GM12878 (cell line): ENCODE data around the gene MSL2. TPM values are rescaled to one million over a fixed set of nuclear protein-coding genes. Genes with fewer than 3 reads are reported as not detected.
A peak's percentile ranks its signal among the peaks of the same experiment; 100 is the strongest.

Experiments used
- ATAC-seq: fragments of 200-7000 bp; cut with Tn5 transposase; 3 replicates; pipeline ENCODE4 v1.9.1; 2020; ENCODE audit warnings: mild to moderate bottlenecking, moderate library complexity
- BruUV-seq: library from RNA; stranded (reverse); fragments of 400-500 nt; replicated peaks from 2 replicates; lab custom pipeline; 2021; lab: Mats Ljungman, UMichigan
- CTCF ChIA-PET: fragments of 300-600 bp; sonication (Branson Sonifier 250); formaldehyde crosslinking; extraction: SDS; loops from one replicate; lab custom pipeline; 2021; ENCODE audit warnings: inconsistent platforms; lab: Yijun Ruan, JAX
- POLR2A ChIA-PET: fragments of 350-600 bp; formaldehyde crosslinking; extraction: SDS; loops from one replicate; lab custom pipeline; 2021; ENCODE audit warnings: inconsistent platforms; lab: Charles Lee
- RAD21 ChIA-PET: fragments of 300-600 bp; sonication (Branson Sonifier 250); formaldehyde crosslinking; loops from one replicate; lab custom pipeline; 2023; ENCODE audit warnings: antibody characterized with exemption; ENCODE audit not compliant: unreplicated experiment; lab: Charles Lee
- SMC1A ChIA-PET: fragments of 300-600 bp; sonication (Branson Sonifier 250); formaldehyde crosslinking; loops from one replicate; lab custom pipeline; 2023; ENCODE audit not compliant: unreplicated experiment, uncharacterized antibody; lab: Charles Lee
- DNase-seq: peaks from one replicate; pipeline ENCODE4 v3.0.0-alpha.2; 2011; ENCODE audit warnings: low read depth, low spot score
- FAIRE-seq: peaks from 3 replicates; lab custom pipeline; 2011; peaks lifted over from hg19 to GRCh38; lab: Jason Lieb, UNC
- H2AFZ ChIP-seq: 2 replicates; pipeline ENCODE4 v1.6.0; 2011; ENCODE audit warnings: low read depth, low read length, control low read depth; ENCODE audit not compliant: control insufficient read depth
- H3K27ac ChIP-seq: 2 replicates; pipeline ENCODE4 v1.5.1; 2011; ENCODE audit warnings: control low read depth; ENCODE audit not compliant: control insufficient read depth, insufficient read depth
- H3K27me3 ChIP-seq, 2 experiments: replicated peaks in 1 of 2; 2 replicates each; pipeline versions ENCODE4 v1.6.0 to v1.6.1; 2011; ENCODE audit warnings: low read length in 1 of 2; ENCODE audit not compliant: control insufficient read depth in 2 of 2, insufficient read depth in 2 of 2
- H3K36me3 ChIP-seq, 2 experiments: 2 replicates each; pipeline ENCODE4 v1.5.1; 2011; ENCODE audit warnings: low read length in 1 of 2; ENCODE audit not compliant: control insufficient read depth in 2 of 2, insufficient read depth in 2 of 2
- H3K4me1 ChIP-seq: 2 replicates; pipeline ENCODE4 v1.6.1; 2011; ENCODE audit warnings: mild to moderate bottlenecking, low read length, moderate library complexity, mixed read lengths; ENCODE audit not compliant: control insufficient read depth, insufficient read depth
- H3K4me2 ChIP-seq: 2 replicates; pipeline ENCODE4 v1.6.0; 2011; ENCODE audit warnings: control low read depth; ENCODE audit not compliant: control insufficient read depth, insufficient read depth
- H3K4me3 ChIP-seq: fragments of 200-600 bp; sonication (generic); 2 replicates; pipeline ENCODE4 v1.5.1; 2016
- H3K79me2 ChIP-seq: 2 replicates; pipeline ENCODE4 v1.6.0; 2011; ENCODE audit warnings: low read length; ENCODE audit not compliant: control insufficient read depth, insufficient read depth
- H3K9ac ChIP-seq: 2 replicates; pipeline ENCODE4 v1.8.0; 2011; ENCODE audit warnings: low read length, control low read depth, mixed read lengths; ENCODE audit not compliant: control insufficient read depth, insufficient read depth
- H3K9me3 ChIP-seq: replicated peaks from 3 replicates; pipeline ENCODE4 v1.5.1; 2011; ENCODE audit warnings: mild to moderate bottlenecking, low read length; ENCODE audit not compliant: control insufficient read depth, insufficient read depth
- H4K20me1 ChIP-seq: 2 replicates; pipeline ENCODE4 v1.6.0; 2011; ENCODE audit not compliant: control insufficient read depth, insufficient read depth
- CHD2 ChIP-seq: IDR thresholded peaks from 2 replicates; pipeline ENCODE4 v1.6.1; 2011; ENCODE audit warnings: low read depth, low read length, improper control_type of control experiment, borderline replicate concordance
- CREB1 ChIP-seq: IDR thresholded peaks from 2 replicates; pipeline ENCODE4 v1.6.1; 2012; ENCODE audit warnings: low read depth, mild to moderate bottlenecking, inconsistent platforms
- EED ChIP-seq: sonication (generic); IDR thresholded peaks from 2 replicates; pipeline ENCODE4 v1.6.1; 2016; ENCODE audit warnings: antibody characterized with exemption, low read depth
- FOS ChIP-seq: IDR thresholded peaks from 3 replicates; pipeline ENCODE4 v1.6.1; 2011; ENCODE audit warnings: borderline replicate concordance; ENCODE audit not compliant: insufficient read length; ENCODE audit errors: extremely low read depth
- FOXM1 ChIP-seq: IDR thresholded peaks from 2 replicates; pipeline ENCODE4 v1.6.1; 2012; ENCODE audit warnings: low read depth, mild to moderate bottlenecking, inconsistent platforms, low read length, moderate library complexity
- HDAC6 ChIP-seq: fragments of 200-600 bp; sonication (generic); IDR thresholded peaks from one replicate; pipeline ENCODE4 v1.8.0; 2017; ENCODE audit warnings: antibody characterized with exemption; ENCODE audit not compliant: unreplicated experiment
- HSF1 ChIP-seq: fragments of 150-350 bp; IDR thresholded peaks from 2 replicates; pipeline ENCODE4 v1.6.1; 2014; ENCODE audit warnings: mild to moderate bottlenecking, low read depth, low read length
- IRF4 ChIP-seq: IDR thresholded peaks from 2 replicates; pipeline ENCODE4 v1.6.1; 2011; ENCODE audit warnings: low read depth, low read length
- KAT2A ChIP-seq: conservative IDR thresholded peaks from 2 replicates; pipeline ENCODE4 v1.6.1; 2011; ENCODE audit warnings: low read depth, low read length; ENCODE audit not compliant: control insufficient read depth
- NFIC ChIP-seq: IDR thresholded peaks from 2 replicates; pipeline ENCODE4 v1.6.1; 2012; ENCODE audit warnings: low read depth, mild to moderate bottlenecking, inconsistent platforms, low read length, moderate library complexity
- RB1 ChIP-seq: fragments of 450-650 bp; formaldehyde crosslinking; IDR thresholded peaks from 2 replicates; pipeline ENCODE4 v1.6.1; 2017; ENCODE audit warnings: mild to moderate bottlenecking, borderline replicate concordance
- SMAD5 ChIP-seq: IDR thresholded peaks from 2 replicates; pipeline ENCODE4 v1.6.1; 2016; ENCODE audit warnings: antibody characterized with exemption, low read depth
- SMARCA5 ChIP-seq: fragments of 450-650 bp; IDR thresholded peaks from 2 replicates; pipeline ENCODE4 v1.6.1; 2017; ENCODE audit warnings: mild to moderate bottlenecking
- SPI1 ChIP-seq: IDR thresholded peaks from 2 replicates; pipeline ENCODE4 v1.6.1; 2011; ENCODE audit warnings: low read depth, mild to moderate bottlenecking, low read length, moderate library complexity, borderline replicate concordance; ENCODE audit not compliant: insufficient read depth
- SREBF2 ChIP-seq: IDR thresholded peaks from 2 replicates; pipeline ENCODE4 v1.6.1; 2012; ENCODE audit warnings: mild to moderate bottlenecking, low read length
- STAT1 ChIP-seq: fragments of 450-650 bp; conservative IDR thresholded peaks from 2 replicates; pipeline ENCODE4 v1.6.1; 2014; ENCODE audit warnings: antibody characterized with exemption, mild to moderate bottlenecking
- YY1 ChIP-seq: IDR thresholded peaks from 2 replicates; pipeline ENCODE4 v1.6.1; 2011; ENCODE audit warnings: low read depth, mild to moderate bottlenecking, low read length
- ZSCAN29 ChIP-seq: fragments of 450-650 bp; IDR thresholded peaks from 2 replicates; pipeline ENCODE4 v1.6.1; 2017; ENCODE audit warnings: mild to moderate bottlenecking, moderate library complexity
- ZZZ3 ChIP-seq: IDR thresholded peaks from 2 replicates; pipeline ENCODE4 v1.6.1; 2011; ENCODE audit warnings: low read depth; ENCODE audit not compliant: control insufficient read depth, insufficient read length
- WGBS: methylation state at CpG from one replicate; pipeline ENCODE4 v1.1.6; 2016; ENCODE audit warnings: low lambda C conversion rate; ENCODE audit not compliant: insufficient replicate concordance, insufficient coverage; ENCODE audit errors: missing lambda C conversion rate; 5-methylcytosine and 5-hydroxymethylcytosine counted together
- in situ Hi-C: fragments of 300-500 bp; cut with MboI; formaldehyde crosslinking; loops from 9 replicates; pipeline ENCODE4 v1.14.3; 2018; ENCODE audit warnings: mixed read lengths
- intact Hi-C: fragments of 100-400 bp; cut with micrococcal nuclease; formaldehyde crosslinking; loops from one replicate; pipeline ENCODE4 v1.14.2; 2022; ENCODE audit not compliant: unreplicated experiment
- polyA plus RNA-seq, 11 experiments: library from polyadenylated mRNA; depleted of rRNA in 4 of 11; unstranded in 6 of 11; stranded (reverse) in 5 of 11; fragments of >200 nt; fragmentation: Nextera tagmentation in 4 of 11; fragmentation: Illumina TruSeq in 1 of 11; extraction: Ambion mirVana in 4 of 11; extraction: Trizol in 1 of 11; gene quantifications; 1 replicate in 1 of 11; 2 replicates in 10 of 11; pipeline versions ENCODE4 v1.2.1 to v1.2.3, GENCODE V29; 2011 to 2016; ENCODE audit warnings: inconsistent platforms in 2 of 11, missing spikeins in 2 of 11, low read depth in 1 of 11
- total RNA-seq, 4 experiments: library from RNA; depleted of rRNA in 3 of 4; stranded (reverse); fragments of >200 nt in 3 of 4; fragmentation: Illumina TruSeq in 1 of 4; extraction: Trizol in 1 of 4; gene quantifications; 2 replicates each; pipeline versions ENCODE4 v1.2.1 to v1.2.3, GENCODE V29; 2013 to 2021
- TF ChIP-seq, protein P1 (sequence below): IDR thresholded peaks from 2 replicates; pipeline ENCODE4 v1.6.1; 2012; ENCODE audit warnings: improper control_type of control experiment, low read depth, low read length; ENCODE audit not compliant: insufficient replicate concordance

MSL2 gene
- total and polyA plus RNA-seq, 10 of the 15 experiments (the other 5 are each of a cell fraction or from before 2014, with no cell fraction given) = 3.5 to 31.7 (median 10.5) TPM

GRCh38 chr3:136109499-136109898, 86.6 kb downstream of the MSL2 start:
- Histone ChIP-seq H3K4me2 (peak overlapping the region; percentile 57), H3K36me3 (no peaks in the 10 kb centered on the region), H3K4me3 (no peak overlapping the region), H4K20me1 (no peaks in the 10 kb centered on the region), H2AFZ (no peak overlapping the region), H3K79me2 (no peaks in the 10 kb centered on the region), H3K4me1 (peaks cover 10% of the 10 kb centered on the region; the same call in 1 of the 2 replicates), H3K27me3 (peaks cover 0 to 2% of the 10 kb centered on the region in 2 experiments; a peak in 1 of 4 replicates), H3K27ac (no peak overlapping the region), H3K9ac (no peak overlapping the region), H3K9me3 (no peaks in the 10 kb centered on the region; the same call in 2 of the 3 replicates)
- BruUV-seq = no TSS peak
- POLR2A ChIA-PET = no interaction called here
- WGBS = 0% methylated on average over 1 of the region's 1 CpG
- SMC1A ChIA-PET = interaction anchor here (0.6 to 1.5 kb wide), 4 partner anchors 63 to 1093 kb away, joined by 3 read pairs; no protein-coding TSS in a partner anchor
- FAIRE-seq = peak; percentile 70
- ATAC-seq = peak; percentile 98
- intact Hi-C loops (no loop called here), in situ Hi-C loops (no loop called here)
- no peak for DNase-seq
- RAD21 ChIA-PET = interaction anchor here (0.8 to 1.3 kb wide), 2 partner anchors 83 to 89 kb away, joined by 3 read pairs; no protein-coding TSS in a partner anchor
- CTCF ChIA-PET = interaction anchor here (0.8 to 0.9 kb wide), 2 partner anchors 10 to 35 kb away, joined by 3 read pairs; no protein-coding TSS in a partner anchor
- TF ChIP-seq FOS (no peak), ZZZ3 (no peak), STAT1 (no peak), CREB1 (peak; percentile 20; the same call in 1 of the 2 replicates), KAT2A (no peak), ZSCAN29 (no peak), SPI1 (no peak), HSF1 (no peak), EED (no peak), SMAD5 (no peak), SREBF2 (no peak), FOXM1 (peak; percentile 65; the same call in 1 of the 2 replicates), NFIC (peak; percentile 90), HDAC6 (no peak), SMARCA5 (no peak), CHD2 (no peak), IRF4 (0 out of 2 replicates have a peak, but pooled peaks have one; percentile 52), YY1 (no peak), RB1 (no peak)
- TF ChIP-seq, protein P1, sequence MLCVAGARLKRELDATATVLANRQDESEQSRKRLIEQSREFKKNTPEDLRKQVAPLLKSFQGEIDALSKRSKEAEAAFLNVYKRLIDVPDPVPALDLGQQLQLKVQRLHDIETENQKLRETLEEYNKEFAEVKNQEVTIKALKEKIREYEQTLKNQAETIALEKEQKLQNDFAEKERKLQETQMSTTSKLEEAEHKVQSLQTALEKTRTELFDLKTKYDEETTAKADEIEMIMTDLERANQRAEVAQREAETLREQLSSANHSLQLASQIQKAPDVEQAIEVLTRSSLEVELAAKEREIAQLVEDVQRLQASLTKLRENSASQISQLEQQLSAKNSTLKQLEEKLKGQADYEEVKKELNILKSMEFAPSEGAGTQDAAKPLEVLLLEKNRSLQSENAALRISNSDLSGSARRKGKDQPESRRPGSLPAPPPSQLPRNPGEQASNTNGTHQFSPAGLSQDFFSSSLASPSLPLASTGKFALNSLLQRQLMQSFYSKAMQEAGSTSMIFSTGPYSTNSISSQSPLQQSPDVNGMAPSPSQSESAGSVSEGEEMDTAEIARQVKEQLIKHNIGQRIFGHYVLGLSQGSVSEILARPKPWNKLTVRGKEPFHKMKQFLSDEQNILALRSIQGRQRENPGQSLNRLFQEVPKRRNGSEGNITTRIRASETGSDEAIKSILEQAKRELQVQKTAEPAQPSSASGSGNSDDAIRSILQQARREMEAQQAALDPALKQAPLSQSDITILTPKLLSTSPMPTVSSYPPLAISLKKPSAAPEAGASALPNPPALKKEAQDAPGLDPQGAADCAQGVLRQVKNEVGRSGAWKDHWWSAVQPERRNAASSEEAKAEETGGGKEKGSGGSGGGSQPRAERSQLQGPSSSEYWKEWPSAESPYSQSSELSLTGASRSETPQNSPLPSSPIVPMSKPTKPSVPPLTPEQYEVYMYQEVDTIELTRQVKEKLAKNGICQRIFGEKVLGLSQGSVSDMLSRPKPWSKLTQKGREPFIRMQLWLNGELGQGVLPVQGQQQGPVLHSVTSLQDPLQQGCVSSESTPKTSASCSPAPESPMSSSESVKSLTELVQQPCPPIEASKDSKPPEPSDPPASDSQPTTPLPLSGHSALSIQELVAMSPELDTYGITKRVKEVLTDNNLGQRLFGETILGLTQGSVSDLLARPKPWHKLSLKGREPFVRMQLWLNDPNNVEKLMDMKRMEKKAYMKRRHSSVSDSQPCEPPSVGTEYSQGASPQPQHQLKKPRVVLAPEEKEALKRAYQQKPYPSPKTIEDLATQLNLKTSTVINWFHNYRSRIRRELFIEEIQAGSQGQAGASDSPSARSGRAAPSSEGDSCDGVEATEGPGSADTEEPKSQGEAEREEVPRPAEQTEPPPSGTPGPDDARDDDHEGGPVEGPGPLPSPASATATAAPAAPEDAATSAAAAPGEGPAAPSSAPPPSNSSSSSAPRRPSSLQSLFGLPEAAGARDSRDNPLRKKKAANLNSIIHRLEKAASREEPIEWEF = no peak
